ENCODE results near the gene SLC12A5.

Gene SLC12A5

GRCh38 chr20:46027245-46027853 is 1.7 kb upstream of the SLC12A5 start:
- Histone ChIP-seq H3K79me2 (ENCODE audit: control insufficient read depth, low read length) (no peaks in the 10 kb centered on the region), H3K4me1 (ENCODE audit: control insufficient read depth, low read length) (peaks cover 4% of the 10 kb centered on the region), H3F3A (ENCODE audit: control insufficient read depth, insufficient read depth) (no peaks in the 10 kb centered on the region), H3K4me3 (ENCODE audit: low read length) (no peak overlapping the region), H3K9me2 (replicated peaks; ENCODE audit: control insufficient read depth, low read length) (no peaks in the 10 kb centered on the region), H4K20me1 (ENCODE audit: control insufficient read depth, insufficient read depth, low read depth, low read length) (no peaks in the 10 kb centered on the region), H3K27ac (ENCODE audit: low read depth, low read length) (no peak overlapping the region), H3K4me2 (ENCODE audit: low read length) (no peak overlapping the region), H3K27me3 (ENCODE audit: control insufficient read depth, low read length) (peaks cover 18% of the 10 kb centered on the region), H3K36me3 (ENCODE audit: control insufficient read depth, low read length) (no peaks in the 10 kb centered on the region), H3K9me3 (ENCODE audit: control insufficient read depth, insufficient read depth, low read length) (no peaks in the 10 kb centered on the region)
- TF ChIP-seq CTCF (IDR thresholded peaks at IDR 0.05; ENCODE audit: low read depth, low read length, poor library complexity, severe bottlenecking): no peak
- no peak for TF ChIP-seq EZH2phosphoT487 (IDR thresholded peaks at IDR 0.05; ENCODE audit: borderline replicate concordance, low read length)

- H3K4me3 ChIP-seq (ENCODE audit: low read length): no peak overlapping the region
- no peaks in the 10 kb centered on the region for H3K4me1 ChIP-seq (ENCODE audit: control insufficient read depth, low read length)
- no peaks in the 10 kb centered on the region for H3K36me3 ChIP-seq (ENCODE audit: control insufficient read depth, low read length)
- no peaks in the 10 kb centered on the region for H3K79me2 ChIP-seq (ENCODE audit: control insufficient read depth, low read length)
- no peak overlapping the region for H3K4me2 ChIP-seq (ENCODE audit: low read length)
- no peaks in the 10 kb centered on the region for H4K20me1 ChIP-seq (ENCODE audit: control insufficient read depth, insufficient read depth, low read depth, low read length)
- H3K27me3 ChIP-seq (ENCODE audit: control insufficient read depth, low read length): peaks cover 22% of the 10 kb centered on the region
- H3F3A ChIP-seq (ENCODE audit: control insufficient read depth, insufficient read depth): no peaks in the 10 kb centered on the region
- TF ChIP-seq CTCF (IDR thresholded peaks at IDR 0.05; ENCODE audit: low read depth, low read length, poor library complexity, severe bottlenecking) (no peak), EZH2phosphoT487 (IDR thresholded peaks at IDR 0.05; ENCODE audit: borderline replicate concordance, low read length) (no peak)
- no peaks in the 10 kb centered on the region for H3K9me3 ChIP-seq (ENCODE audit: control insufficient read depth, insufficient read depth, low read length)
- no peaks in the 10 kb centered on the region for H3K9me2 ChIP-seq (replicated peaks; ENCODE audit: control insufficient read depth, low read length)
- H3K27ac ChIP-seq (ENCODE audit: low read depth, low read length): no peak overlapping the region
Observed at GRCh38 chr20:46028110-46028509, 905 bp upstream of the SLC12A5 start.

- H3K4me2 ChIP-seq (ENCODE audit: low read length): no peak overlapping the region
- no peaks in the 10 kb centered on the region for H3K79me2 ChIP-seq (ENCODE audit: control insufficient read depth, low read length)
- no peak overlapping the region for H3K27ac ChIP-seq (ENCODE audit: low read depth, low read length)
- H3F3A ChIP-seq (ENCODE audit: control insufficient read depth, insufficient read depth): no peaks in the 10 kb centered on the region
- H3K36me3 ChIP-seq (ENCODE audit: control insufficient read depth, low read length): no peaks in the 10 kb centered on the region
- no peak overlapping the region for H3K4me3 ChIP-seq (ENCODE audit: low read length)
- no peaks in the 10 kb centered on the region for H3K4me1 ChIP-seq (ENCODE audit: control insufficient read depth, low read length)
- H3K27me3 ChIP-seq (ENCODE audit: control insufficient read depth, low read length): peaks cover 20% of the 10 kb centered on the region
- no peaks in the 10 kb centered on the region for H3K9me2 ChIP-seq (replicated peaks; ENCODE audit: control insufficient read depth, low read length)
- H3K9me3 ChIP-seq (ENCODE audit: control insufficient read depth, insufficient read depth, low read length): no peaks in the 10 kb centered on the region
- TF ChIP-seq CTCF (IDR thresholded peaks at IDR 0.05; ENCODE audit: low read depth, low read length, poor library complexity, severe bottlenecking): no peak
- no peak for TF ChIP-seq EZH2phosphoT487 (IDR thresholded peaks at IDR 0.05; ENCODE audit: borderline replicate concordance, low read length)
- H4K20me1 ChIP-seq (ENCODE audit: control insufficient read depth, insufficient read depth, low read depth, low read length): no peaks in the 10 kb centered on the region
Observed at GRCh38 chr20:46030284-46031013, 1.4 kb downstream of the SLC12A5 start.
